Measurements from ENCODE around the gene ZNF385B.

The ZNF385B gene

DNA sequence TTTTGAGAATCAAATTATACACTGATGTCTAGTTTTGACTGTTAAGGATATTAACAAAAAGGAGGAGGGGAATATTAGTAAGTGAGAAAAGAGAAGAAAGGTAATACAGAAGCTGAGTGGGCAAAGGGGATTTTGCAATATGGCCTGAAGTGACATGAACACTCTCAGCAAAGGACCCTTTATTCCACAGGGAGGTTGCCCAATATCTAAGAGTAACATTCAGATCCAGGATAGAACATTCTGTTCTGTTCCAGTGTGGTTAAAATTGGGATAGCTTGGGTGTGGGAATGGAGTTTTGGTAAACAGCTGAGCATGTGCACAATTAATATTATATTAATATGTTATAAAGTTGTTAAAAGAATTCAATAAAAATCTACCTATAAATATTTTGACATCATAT, 120.1 kb downstream of the ZNF385B start:
- no peak for DNase-seq

DNA sequence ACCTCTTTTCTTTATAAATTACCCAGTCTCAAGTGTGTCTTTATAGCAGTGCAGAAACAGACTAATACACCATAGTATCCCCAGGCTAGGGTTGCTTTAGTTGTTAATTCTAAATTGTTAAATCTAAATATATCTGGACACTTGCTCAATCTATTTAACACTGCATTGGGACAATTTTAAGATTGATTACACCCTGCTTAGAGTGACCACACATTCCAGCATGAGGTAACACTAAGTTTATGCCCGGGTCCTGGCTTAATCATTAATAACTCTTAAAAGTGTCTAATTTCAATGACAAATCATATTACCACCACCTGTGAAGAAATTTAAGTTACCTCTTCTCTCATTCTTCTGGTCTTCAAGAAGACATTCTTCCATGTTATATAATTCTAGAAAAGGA, 131.4 kb downstream of the ZNF385B start:
- DNase-seq, result no peak

DNA sequence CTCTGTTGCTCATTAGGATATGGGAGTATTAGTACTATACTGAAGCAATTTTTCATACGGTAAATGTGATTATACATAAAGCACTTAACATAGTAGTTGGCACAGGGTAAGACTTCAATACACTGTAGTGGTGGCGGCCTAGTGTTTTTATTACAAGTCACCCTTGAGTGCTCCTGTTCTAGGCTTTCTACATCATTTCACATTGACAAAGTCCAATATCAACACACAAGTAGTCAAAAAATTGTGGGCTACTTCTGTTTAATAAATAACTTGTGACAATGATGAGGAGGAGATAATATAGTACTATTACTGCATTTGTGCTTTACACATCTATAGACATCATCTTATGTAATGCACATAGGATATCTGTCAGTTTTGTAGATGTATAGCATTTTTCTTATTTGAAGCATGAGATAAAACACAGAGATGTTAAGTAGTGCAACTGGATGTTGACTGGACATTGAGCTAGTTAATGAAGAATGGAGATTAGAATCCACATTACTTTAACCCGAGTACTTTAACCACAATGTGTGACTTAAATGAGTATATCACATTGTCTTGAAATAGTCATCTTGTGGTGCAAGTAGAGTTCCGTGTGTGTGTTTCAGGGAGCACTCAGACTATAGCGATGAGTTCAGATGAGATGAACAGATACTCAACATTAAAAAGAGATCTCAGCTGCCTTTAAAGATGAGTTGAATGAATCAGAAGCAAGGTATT, 134.8 kb downstream of the ZNF385B start:
- no peak for DNase-seq

DNA sequence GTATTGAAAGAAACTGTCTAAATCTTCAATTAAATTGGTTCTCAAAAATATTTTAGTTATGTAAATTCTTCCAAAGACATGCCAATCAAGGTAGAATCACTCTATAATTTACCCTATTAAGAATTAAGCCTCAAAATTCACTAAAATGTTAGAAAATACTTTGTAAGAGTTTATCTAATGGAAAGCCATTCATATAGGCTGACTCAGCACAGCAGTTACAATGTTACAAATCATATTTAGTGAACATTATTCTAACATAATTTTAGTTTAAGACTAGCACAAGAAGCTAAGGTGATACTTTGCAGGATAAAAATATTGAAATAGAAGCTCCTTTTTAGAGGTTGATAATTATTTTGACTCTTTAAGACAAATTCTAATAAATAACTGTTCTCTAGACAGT, 137.0 kb downstream of the ZNF385B start:
- no peak for DNase-seq

DNA sequence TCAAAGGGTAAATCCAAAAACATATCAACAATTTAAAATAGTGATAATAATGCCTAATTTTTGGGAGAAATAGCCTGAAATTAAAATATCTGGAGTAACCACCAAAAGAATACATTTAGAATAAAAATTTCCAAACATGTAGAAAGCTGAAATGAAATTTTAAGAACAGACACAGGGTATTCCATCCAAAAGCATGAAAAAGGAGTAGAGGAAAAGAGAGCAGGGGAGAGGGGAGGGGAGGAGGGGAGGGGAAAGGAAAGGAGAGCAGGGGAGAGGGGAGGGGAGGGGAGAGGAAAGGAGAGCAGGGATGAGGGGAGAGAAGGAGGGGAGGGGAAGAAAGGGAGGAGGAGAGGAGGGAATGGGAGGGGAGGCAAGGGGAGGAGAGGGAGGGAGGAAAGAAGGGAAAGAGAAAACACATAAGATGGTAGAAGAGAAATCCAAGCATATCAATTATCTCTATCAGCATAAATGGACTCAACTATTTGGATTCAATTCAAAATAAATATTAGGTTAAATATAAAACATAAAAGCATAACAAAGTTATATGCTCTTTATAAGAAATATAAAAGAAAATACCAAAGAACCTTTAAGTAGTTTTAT, 141.1 kb downstream of the ZNF385B start:
- no peak for DNase-seq

DNA sequence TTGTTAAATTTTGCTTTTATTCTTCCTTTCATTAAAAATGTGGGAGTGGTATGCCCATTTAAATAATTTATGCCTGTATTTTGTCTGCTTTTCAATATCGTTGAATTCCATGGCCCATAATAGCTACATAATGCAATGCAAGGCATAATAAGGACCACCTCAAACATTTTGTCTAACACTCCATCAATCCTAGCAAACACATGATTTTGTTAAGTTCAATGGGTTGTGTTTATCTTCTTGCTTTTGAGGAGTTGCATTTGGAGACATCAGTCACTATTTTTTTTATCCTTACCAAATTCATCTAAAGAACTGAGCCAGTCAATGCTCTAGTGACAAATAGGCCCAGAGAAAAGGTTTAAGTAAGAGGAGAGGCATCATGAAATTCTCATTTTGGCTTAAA, 145.5 kb downstream of the ZNF385B start:
- DNase-seq, result no peak

DNA sequence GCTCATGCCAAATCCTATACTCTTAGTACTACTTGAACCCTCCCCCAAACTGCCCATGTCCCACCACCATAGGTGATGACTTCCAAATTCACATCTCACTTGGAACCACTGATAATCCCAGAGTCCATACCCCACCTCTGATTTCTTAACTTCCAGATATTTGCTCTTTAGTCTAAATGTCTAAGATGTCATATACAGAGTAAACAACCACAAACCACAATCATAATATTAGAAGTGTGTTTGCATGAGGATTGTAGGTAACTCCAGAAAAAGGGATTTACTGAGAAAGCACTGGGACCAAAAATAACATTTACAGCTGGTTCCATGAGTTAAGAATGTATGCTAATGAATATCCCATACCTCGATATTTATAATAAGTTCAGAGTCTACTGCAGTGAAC, 146.2 kb downstream of the ZNF385B start:
- DNase-seq, result no peak

DNA sequence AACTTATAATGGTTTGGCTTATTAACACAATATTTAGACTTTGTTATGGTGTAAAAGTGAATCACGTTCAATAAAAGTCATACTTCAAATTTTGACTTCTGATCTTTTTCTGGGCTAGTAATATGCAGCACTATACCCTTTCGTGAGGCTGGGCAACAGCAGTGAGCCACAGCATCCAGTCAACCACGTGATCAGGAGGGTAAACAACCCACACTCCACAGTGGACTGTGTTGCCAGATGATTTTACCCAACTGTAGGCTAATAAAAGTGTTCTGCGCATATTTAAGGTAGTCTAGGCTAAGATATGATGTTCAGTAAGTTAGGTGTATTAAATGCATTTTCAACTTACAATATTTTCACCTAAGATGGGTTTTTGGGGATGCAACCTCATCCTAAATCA, 148.6 kb downstream of the ZNF385B start:
- no peak for DNase-seq

DNA sequence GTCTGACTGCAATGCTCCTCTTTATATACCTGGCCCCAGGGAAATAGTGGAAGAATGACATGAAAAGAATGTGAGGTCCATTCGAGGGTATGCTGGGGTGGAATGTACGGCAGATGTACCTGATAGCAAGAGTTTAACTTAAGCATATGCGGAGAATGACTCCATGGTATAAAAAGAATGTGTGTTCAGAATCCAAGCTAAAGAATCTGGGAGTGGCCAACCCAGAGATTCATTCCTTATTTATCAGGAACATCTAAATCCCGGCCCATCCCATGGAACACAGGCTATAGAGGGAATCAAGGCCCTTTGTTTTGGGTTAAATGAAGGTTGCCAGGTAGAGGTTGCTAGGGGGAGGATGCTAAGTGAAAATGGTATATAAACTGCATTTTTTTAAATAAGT, 150.0 kb downstream of the ZNF385B start:
- no peak for DNase-seq

DNA sequence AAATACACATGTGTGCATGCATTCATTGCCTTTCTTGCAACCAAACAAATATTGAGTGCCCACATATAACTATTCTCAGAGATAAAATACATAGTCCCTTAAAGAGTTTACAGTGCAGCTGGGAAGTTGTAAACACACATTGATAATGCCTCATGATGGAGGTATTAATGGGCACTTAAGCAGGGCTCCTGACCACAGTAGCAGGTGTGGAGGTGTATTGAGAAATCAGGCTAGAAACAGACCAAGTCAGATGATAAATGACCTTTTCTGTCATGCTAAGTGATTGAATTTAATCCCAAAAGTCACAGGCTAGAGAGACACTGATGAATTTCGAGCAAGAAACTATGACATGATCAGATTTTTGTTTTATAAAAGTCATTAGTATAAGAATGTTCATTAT, 157.7 kb downstream of the ZNF385B start:
- no peak for DNase-seq

DNA sequence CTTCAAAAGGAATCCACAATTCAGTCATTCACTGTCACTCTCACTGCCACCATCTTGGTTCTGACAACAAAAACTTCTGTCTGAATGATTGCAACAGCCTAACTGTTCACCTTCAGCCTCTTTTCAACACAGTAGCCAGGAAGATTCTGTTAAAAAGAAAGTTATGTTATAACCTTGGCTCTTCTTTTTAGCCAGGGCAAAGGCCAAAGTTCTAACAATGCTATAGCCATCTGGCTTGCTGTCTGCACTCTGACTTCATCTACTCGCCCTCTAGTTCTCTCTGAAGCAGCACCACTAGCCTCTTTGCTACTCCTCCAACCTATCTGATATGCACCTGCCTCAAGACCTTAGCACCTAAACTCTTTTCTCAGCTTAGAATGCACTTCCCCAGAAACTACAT, 158.5 kb downstream of the ZNF385B start:
- no peak for DNase-seq

DNA sequence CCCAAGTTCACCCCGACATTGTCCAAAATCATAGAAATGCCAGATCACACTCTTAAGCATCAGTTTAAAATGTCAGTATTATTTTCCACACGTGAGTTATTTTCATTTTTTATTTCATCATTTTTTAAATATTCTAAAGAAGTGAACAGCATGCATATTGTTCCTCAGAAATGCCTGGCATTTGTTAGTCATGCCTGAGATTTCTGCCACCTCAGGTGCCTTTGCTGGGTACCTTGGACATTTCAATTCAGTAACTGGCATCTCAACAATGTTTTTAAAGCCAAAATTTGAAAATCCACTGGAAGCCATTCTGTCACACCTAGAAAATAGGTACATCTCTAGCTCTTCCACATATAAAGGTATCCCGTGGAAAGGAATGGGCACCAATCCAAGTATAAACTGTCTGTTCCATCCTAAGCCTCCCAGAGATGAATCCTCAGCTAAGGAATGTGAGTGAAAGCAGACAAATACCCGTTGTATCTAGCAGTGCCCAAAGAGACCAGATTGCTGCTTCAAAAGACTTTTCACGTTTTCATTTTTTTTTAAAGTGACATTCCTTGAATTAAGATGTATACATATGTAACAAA, 159.8 kb downstream of the ZNF385B start:
- no peak for DNase-seq

DNA sequence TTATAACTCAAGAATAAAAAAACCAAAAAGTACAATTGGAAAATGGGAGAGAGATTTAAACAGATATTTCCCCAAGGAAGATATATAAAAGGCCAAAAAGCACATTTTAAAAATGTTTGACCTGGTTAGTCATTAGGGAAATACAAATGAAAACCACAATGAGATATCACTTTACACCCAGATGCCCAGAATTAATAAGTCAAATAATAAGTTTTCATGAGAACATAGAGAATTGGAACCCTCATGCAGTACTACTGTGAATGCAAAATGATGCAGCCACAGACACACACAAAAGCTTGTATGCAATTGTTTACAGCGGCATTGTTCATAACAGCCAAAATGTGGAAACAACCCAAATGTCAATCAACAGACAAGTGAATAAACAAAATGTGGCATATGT, 165.9 kb downstream of the ZNF385B start:
- DNase-seq, result no peak

DNA sequence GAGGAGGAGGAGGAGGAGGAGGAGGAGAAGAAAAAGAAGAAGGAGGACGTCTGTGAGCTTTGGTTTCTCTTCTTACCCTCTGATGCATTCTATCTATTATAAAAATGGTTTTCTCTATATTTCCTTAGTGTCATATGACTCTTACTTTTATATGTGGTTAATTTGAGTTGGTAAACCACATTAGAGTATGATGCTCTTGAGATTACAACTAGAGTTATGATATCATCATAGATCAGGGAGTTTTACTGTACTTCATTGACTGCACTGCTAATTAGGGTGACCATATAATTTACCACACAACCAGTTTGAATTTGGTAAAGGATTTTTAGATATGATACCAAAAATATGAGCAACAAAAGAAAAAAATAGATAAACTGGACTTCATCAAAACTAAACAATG, 166.4 kb downstream of the ZNF385B start:
- DNase-seq, result no peak

DNA sequence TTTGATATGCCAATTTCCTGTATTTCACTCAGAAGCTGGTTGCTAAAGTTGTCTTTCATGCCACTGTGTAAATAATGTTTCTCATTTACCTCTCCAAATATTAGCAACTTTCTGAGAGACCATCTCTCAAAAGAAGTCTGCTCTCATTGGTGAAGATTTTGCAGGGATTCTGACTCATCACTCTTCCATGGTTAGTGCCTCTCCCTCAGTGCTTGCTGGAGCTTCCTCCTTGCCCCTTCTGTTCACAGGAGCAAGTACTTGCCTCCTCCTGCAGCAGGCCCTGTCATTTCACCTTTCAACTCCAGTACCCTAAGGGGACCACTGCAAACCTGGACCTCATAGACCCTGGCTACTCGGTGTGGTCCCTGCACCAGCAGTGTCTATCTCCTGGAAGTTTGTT, 168.8 kb downstream of the ZNF385B start:
- no peak for DNase-seq

DNA sequence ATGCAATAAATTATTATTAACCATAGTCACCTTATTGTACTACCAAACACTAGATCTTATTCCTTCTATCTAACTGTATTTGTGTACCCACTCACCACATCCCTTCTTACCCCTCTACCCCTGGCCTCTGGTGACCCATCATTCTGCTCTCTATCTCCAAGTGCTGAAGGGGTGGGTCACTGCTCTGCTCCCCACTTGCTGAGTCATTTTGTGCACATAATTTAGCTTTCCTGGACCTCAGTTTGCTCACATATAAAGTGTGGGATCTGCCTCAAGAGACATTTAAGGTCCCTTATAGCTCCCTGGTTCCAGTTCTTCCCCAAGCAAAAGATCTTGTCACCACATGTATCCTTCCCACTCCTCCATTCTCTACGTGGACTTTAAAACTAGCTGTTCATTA, 169.4 kb downstream of the ZNF385B start:
- DNase-seq, result no peak

DNA sequence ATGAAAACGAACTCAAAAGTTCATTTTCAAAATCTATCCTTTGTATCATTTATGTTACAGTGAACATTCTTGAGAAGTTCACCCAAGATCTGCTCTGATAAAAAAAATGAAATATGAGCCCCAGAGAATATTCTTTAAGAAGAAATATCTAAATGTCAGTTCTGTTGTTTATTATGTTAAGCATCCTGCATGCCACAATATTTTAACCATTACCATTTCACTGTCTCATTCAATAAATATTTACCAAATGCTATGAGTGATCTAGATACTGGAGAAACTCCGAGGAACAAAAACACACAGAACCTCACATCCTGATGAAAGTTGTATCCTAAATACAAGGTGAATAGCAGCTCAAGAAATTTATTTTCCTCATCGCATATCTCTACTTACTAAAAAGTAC, 170.2 kb downstream of the ZNF385B start:
- no peak for DNase-seq

DNA sequence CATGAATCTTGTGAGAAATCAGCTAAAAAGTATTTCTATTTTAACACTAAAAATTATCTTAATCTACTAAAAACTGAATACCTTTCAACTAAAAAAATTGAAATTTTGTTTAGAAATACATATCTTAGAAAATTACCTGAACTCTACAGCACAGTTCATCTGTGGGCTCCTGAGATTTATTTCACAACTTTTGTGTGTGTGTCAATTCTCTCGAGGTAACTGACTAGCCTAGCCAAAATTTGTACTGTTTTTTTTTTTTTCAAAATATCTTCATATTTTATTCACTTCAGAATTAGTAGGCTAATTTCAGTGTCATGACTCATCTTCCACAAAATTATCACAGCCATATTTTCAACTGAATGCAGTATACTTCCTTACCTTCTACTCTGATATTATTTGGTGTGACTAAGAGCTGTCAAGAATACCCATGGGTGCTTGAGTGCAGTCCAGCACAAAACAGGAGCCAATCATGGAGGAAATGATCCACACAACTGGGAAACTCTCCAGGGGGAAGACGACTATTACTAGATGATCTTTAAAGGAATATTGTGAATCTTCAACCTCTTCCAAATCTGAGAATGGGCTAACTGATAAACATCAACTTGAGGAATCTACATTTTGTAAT, 174.6 kb downstream of the ZNF385B start:
- DNase-seq, result no peak

DNA sequence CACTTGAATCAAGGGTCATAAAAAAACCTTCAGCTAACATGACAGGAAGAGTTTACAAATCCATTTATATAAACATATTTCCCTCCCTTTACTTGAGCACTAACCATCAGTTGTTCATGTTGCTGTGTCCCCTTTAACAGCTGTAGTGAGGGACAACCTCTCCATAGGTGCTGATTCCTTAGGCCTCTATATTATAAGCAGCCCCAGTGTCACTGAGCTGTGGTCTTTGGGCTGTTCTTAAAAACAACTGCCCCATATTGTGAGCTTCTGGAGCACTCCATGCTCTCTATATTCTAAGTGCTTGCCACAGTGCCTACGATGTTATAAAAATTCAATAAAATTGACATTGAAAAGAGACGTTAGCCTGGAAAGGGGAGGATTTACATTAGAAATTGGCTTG, 175.3 kb downstream of the ZNF385B start:
- no peak for DNase-seq

DNA sequence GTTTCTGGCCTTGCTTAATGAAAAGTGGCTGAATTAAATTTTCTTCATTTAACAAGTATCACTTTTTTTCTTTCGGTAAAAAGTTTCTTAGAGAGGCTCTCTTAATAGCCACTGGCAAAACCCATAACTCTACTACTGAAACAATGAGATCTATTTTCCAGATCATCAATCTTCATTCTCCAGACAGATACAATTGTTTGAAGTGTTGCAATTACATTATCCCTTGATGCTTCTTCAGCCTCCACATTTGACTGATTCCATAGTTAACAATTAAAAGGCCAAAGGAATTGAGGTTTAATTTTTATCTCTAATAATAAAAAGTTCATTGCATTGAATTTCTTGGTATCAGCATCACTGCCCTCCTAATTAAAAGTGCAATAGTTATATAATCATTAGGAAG, 176.3 kb downstream of the ZNF385B start:
- no peak for DNase-seq

DNA sequence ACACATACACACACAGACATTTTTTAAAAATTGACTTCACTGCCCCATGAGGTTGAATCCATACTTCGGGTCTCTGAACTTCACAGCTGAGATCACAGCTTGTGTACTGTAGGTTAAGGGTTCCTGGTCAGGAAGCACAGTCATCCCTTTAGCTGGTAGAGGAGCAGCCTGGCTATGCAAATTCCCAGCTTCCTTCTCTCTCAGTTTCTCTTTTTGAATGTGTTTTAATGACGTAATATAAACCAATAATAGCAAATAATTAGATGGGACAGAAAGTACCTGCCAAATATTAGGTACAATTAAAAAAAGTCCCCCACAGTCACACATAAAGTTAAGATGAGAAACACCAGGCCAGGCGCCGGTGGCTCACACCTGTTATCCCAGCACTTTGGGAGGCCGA, 178.7 kb downstream of the ZNF385B start:
- no peak for DNase-seq

DNA sequence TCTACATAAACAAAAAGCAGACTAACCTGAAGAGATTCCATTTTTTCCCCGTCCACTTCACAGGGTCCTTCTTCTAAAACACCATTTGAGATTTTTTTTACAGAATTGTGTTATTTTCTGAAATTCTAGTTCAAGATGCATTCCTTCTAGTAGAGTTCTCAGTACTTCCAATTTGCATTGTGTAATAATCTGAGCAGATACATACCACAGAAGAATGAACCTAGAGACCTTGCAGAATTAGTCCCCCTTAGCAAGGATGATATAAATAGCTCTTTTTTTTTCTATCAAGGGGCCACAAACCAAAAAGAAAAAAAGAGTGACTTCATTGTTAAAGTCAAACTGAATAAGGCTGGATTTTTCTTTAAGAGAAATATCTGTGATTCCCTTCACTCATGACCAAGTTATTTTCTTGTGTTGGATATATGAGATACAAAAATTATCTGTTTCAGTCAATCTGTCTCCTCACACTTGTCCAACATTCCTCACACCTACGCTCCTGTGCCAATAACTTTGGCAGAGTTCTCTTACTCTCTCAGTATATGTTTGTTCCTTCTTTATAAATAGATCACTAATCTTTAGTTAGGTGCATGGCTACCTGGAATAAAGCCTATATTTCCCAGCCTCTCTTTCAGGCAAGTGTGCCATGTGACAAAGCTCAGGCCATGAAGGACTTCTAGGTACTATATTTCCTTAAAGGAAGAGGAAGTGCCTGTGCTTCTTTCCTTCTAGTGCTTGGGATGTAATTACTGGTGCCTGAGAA, 183.5 kb downstream of the ZNF385B start:
- DNase-seq, result no peak

DNA sequence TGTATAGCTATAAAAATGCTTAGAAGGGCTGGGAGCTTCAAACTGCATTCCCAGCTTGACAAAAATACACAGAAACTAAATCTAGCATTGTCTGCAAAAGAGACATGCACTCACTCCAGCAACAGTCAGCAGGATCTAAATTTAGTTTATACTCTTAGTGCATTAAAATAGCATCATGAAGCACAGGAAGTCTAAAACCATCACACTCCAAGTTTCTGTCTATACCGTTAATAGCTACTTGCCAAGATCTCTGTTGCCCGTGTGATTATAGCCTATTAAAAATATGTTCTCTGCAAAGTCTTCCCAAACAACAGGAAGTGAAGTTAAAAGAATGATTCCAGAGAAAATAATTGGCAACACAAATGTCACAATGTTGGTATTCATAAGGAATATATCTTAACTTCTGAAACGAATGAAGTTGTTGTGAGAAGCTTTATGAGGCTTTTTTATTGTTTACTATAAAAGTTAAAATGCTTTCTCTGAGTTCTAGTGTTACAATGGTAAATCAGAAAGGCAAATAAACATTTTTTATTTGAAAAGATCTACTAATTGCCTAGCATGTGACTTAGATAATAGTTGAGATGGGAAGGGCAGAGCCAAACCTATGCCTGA, 184.2 kb downstream of the ZNF385B start:
- DNase-seq, result no peak

Measured in activated CD4-positive, alpha-beta T cell treated with anti-CD3 and anti-CD28 coated beads, Interleukin-2, amount 50 U/mL, for 1 hour (primary cell).